Measurements from ENCODE around the gene ATP2B2. TPM values are rescaled to one million over a fixed set of nuclear protein-coding genes. Genes with fewer than 3 reads are reported as not detected.

ATP2B2 gene
- total RNA-seq, 4 donors from 2014 or later: not detected

DNA sequence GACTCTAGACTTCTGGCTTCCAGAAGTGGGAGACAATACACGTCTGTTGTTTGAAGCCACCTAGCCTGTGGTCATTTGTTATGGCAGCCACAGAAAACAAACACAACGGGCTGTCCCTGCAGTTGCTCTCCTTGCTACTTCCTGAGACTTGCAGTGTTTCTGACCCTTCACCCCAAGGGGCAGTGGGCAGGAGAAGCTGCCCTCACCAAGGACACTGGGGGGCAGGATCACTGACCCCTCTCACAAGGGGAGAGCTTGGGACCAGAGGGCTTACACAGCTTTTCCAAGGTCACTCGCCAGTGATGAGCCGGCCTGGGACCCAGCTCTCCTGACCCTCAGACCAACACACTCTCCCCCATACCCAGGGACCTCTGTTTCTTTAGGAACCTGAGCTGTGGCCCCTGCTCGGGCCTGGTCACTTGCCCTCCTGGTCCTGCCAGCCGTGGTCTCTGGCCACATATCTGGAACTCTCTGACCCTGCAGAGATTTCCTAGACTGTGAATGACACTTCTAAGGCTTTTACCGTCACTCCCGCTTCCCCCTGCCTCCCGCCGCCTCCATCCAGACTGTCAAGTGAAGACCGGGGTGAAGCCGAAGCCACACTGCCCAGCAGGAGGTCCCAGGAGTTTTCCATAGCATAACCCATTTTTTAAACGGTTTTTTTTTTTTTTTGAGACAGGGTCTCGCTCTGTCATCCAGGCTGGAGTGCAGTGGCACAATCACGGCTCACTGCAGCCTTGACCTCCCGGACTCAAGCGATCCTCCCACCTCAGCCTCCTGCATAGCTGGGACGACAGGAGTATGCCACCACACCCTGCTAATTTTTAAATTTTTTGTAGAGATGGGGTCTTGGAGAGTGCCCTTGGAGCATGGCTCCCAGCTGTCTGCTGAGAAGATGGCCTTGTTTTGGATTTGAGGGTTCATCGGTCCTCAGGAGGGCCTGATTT is 4.4 kb downstream of the ATP2B2 start:
- Histone ChIP-seq H3K27ac (no peak overlapping the region), H3K36me3 (no peaks in the 10 kb centered on the region), H3K4me1 (peaks cover 0 to 3% (median 0%) of the 10 kb centered on the region in 4 donors), H3K27me3 (peaks cover 27% of the 10 kb centered on the region), H3K9me3 (no peaks in the 10 kb centered on the region), H3K4me3 (no peak overlapping the region)
- intact Hi-C loops (cut with DNase I; ENCODE audit: low total_unique reads): no loop called here
- no peak for DNase-seq
- WGBS, 2 donors (ENCODE audit: low coverage in 1 of 2): 56 to 69% methylated on average over 11 to 19 of the region's 19 CpGs
- in situ Hi-C loops (cut with MboI; ENCODE audit: low pct_ligation_motif_present in 1 of 4, low pct_unique_long_range_greater_than_20kb in 1 of 4, low sequenced_read_pairs in 3 of 4): no loop called here
- TF ChIP-seq POLR2AphosphoS5 (IDR thresholded peaks at IDR 0.05) (no peak), POLR2A (IDR thresholded peaks at IDR 0.05) (no peak), EP300 (IDR thresholded peaks at IDR 0.05; ENCODE audit: low read depth) (no peak)
- TF ChIP-seq, protein P1, sequence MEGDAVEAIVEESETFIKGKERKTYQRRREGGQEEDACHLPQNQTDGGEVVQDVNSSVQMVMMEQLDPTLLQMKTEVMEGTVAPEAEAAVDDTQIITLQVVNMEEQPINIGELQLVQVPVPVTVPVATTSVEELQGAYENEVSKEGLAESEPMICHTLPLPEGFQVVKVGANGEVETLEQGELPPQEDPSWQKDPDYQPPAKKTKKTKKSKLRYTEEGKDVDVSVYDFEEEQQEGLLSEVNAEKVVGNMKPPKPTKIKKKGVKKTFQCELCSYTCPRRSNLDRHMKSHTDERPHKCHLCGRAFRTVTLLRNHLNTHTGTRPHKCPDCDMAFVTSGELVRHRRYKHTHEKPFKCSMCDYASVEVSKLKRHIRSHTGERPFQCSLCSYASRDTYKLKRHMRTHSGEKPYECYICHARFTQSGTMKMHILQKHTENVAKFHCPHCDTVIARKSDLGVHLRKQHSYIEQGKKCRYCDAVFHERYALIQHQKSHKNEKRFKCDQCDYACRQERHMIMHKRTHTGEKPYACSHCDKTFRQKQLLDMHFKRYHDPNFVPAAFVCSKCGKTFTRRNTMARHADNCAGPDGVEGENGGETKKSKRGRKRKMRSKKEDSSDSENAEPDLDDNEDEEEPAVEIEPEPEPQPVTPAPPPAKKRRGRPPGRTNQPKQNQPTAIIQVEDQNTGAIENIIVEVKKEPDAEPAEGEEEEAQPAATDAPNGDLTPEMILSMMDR (IDR thresholded peaks at IDR 0.05): no peak

DNA sequence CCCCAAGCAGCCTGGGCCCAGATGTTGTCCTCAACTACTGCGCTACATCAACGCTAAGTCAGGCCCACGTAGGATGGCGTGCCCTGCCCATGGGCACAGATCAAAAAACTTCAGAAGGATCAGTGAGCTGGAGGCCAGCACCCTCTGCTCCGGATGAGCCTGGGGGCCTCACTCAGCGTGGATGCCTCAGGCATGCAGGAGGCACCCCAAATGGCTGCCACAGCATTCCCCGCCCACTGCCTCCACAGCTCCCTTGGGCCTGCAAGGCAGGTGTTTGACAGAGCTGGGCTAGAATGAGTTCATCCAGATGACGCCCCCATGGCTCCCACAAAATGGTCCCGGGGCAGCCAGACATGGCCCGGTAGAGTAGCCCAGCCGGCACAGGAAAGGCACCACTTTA is 7.1 kb downstream of the ATP2B2 start:
- 83% methylated on average over 11 of the region's 11 CpGs; no CpG with 5 or more reads in 1 of the 2 donors for WGBS, 2 donors (ENCODE audit: low coverage in 1 of 2)
- Histone ChIP-seq H3K4me1 (no peaks in the 10 kb centered on the region), H3K36me3 (no peaks in the 10 kb centered on the region), H3K27ac (no peak overlapping the region), H3K9me3 (no peaks in the 10 kb centered on the region), H3K4me3 (no peak overlapping the region), H3K27me3 (peaks cover 1% of the 10 kb centered on the region)
- TF ChIP-seq, protein P1 (IDR thresholded peaks at IDR 0.05): no peak
- no peak for TF ChIP-seq POLR2AphosphoS5 (IDR thresholded peaks at IDR 0.05)
- TF ChIP-seq EP300 (IDR thresholded peaks at IDR 0.05; ENCODE audit: low read depth): no peak
- TF ChIP-seq POLR2A (IDR thresholded peaks at IDR 0.05): no peak
- intact Hi-C loops (cut with DNase I; ENCODE audit: low total_unique reads) (no loop called here), in situ Hi-C loops (cut with MboI; ENCODE audit: low pct_ligation_motif_present in 1 of 4, low pct_unique_long_range_greater_than_20kb in 1 of 4, low sequenced_read_pairs in 3 of 4) (no loop called here)
- DNase-seq: no peak

DNA sequence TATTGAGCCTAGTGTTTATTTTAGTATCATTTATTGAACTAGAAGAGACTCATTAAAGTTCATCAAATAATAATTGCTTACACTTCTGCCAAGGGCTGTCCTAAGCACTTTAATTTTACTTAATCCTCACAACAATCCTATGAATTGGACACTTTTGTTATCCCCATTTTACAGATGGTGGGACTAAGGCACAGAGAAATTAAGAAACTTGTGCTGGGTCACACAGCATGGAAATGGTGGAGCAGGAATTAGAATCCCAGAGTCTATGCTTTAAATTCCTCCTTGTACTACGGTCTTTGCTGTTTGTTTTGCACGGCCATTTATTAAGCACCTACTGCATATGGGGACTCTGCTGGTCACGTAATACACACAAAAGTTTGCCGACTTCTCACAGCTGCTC is 7.9 kb downstream of the ATP2B2 start:
- Histone ChIP-seq H3K27me3 (no peaks in the 10 kb centered on the region), H3K4me1 (no peaks in the 10 kb centered on the region), H3K36me3 (no peaks in the 10 kb centered on the region), H3K27ac (no peak overlapping the region), H3K4me3 (no peak overlapping the region), H3K9me3 (no peaks in the 10 kb centered on the region)
- intact Hi-C loops (cut with DNase I; ENCODE audit: low total_unique reads) (no loop called here), in situ Hi-C loops (cut with MboI; ENCODE audit: low pct_ligation_motif_present in 1 of 4, low pct_unique_long_range_greater_than_20kb in 1 of 4, low sequenced_read_pairs in 3 of 4) (no loop called here)
- no peak for TF ChIP-seq POLR2AphosphoS5 (IDR thresholded peaks at IDR 0.05)
- no peak for TF ChIP-seq POLR2A (IDR thresholded peaks at IDR 0.05)
- no peak for TF ChIP-seq EP300 (IDR thresholded peaks at IDR 0.05; ENCODE audit: low read depth)
- TF ChIP-seq, protein P1 (IDR thresholded peaks at IDR 0.05): no peak
- DNase-seq: no peak
- WGBS, 2 donors (ENCODE audit: low coverage in 1 of 2): 88% methylated on average over 4 of the region's 4 CpGs; no CpG with 5 or more reads in 1 of the 2 donors

DNA sequence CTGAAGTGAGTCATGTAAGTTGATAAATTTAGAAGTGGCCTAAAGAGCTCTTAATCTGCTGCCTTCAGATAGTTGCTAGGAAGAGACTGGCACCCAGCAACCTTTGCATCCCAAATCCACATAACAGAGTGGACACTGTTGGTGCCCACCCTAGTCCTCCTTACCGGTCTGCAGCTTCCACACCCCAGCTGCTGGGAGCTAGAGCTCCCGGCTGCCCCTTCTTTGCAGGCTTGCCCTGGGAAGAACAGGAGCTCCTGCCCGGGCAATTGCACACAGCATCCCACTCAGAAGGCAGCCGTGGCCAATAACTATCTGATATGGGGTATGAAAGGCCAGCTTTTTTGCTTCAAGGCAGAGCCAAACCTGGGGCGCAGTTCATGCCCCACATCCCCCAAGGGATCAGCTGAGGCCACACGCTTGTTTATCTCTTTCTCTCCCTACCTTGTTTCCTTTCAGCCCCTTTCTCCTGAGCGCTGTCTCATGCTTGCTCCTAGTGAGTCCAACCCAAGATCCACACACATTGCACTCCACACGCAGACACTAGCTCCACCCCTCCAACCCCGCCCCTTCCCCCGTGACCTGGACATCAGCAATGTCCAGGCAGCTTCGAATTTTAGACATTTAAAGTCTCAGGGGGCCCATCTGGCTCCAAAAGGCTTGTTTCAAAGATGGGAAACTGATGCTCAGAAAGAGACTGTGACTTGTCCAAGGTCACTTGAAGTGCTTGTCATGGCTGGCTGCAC is 9.1 kb downstream of the ATP2B2 start:
- Histone ChIP-seq H3K27ac (no peak overlapping the region), H3K4me1 (no peaks in the 10 kb centered on the region), H3K9me3 (no peaks in the 10 kb centered on the region), H3K27me3 (no peaks in the 10 kb centered on the region), H3K36me3 (no peaks in the 10 kb centered on the region), H3K4me3 (no peak overlapping the region)
- in situ Hi-C loops (cut with MboI; ENCODE audit: low pct_ligation_motif_present in 1 of 4, low pct_unique_long_range_greater_than_20kb in 1 of 4, low sequenced_read_pairs in 3 of 4) (no loop called here), intact Hi-C loops (cut with DNase I; ENCODE audit: low total_unique reads) (no loop called here)
- no peak for DNase-seq
- TF ChIP-seq POLR2AphosphoS5 (IDR thresholded peaks at IDR 0.05): no peak
- no peak for TF ChIP-seq POLR2A (IDR thresholded peaks at IDR 0.05)
- WGBS, 2 donors (ENCODE audit: low coverage in 1 of 2): 50 to 80% methylated on average over 1 to 11 of the region's 11 CpGs

Data from transverse colon (tissue), 4 donors.